AG09319 (cell line): Measurements from ENCODE around the gene PDZK1.

Source experiments
- DNase-seq: peaks from one replicate; pipeline ENCODE4 v3.0.0-alpha.2; 2010; ENCODE audit warnings: low read depth; ENCODE audit errors: extremely low read depth
- TF ChIP-seq, protein P1 (sequence below): IDR thresholded peaks from 2 replicates; pipeline ENCODE4 v1.5.1; 2011; ENCODE audit warnings: low read depth, mild to moderate bottlenecking, inconsistent platforms, low read length, moderate library complexity

Gene PDZK1

DNA sequence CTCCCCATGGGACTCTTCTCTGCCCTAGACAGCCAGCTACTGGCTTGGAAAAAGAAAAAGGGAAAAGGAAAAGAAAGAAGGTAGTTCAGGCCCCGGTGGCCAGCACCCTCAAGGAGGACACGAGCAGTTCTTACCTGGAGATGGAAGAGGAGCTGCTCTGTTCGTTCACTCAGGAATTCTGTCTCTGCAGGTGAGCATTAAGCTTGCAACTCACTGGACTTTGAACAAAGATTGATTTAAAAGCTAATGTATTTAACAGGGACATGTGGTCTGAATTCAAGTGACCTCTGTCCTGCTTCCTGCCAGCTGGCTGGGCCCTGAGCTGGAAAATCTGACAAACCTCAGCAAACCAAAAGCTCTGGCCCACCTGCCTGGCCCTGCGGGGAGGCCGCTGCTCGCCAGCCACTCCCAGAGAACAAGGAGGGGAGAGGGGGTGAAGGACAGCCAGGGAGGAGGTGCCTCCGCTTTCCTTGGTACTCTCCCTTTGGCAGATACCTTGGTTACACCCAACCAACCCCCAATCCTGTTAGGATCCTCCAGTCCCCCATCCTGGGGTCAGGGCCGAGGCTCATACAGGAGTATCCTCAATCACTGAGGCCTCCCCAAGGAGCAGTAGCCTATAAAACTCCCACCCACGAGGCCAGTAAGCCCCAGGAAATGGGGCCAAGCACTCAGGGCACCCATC is at the start of gene PDZK1:
PDZK1 (minus strand) TSS at position 186 of the 685 bp plus-strand sequence. CDS start 19,347 bp downstream, outside the sequence.
- DNase-seq, result no peak
- TF ChIP-seq, protein P1, sequence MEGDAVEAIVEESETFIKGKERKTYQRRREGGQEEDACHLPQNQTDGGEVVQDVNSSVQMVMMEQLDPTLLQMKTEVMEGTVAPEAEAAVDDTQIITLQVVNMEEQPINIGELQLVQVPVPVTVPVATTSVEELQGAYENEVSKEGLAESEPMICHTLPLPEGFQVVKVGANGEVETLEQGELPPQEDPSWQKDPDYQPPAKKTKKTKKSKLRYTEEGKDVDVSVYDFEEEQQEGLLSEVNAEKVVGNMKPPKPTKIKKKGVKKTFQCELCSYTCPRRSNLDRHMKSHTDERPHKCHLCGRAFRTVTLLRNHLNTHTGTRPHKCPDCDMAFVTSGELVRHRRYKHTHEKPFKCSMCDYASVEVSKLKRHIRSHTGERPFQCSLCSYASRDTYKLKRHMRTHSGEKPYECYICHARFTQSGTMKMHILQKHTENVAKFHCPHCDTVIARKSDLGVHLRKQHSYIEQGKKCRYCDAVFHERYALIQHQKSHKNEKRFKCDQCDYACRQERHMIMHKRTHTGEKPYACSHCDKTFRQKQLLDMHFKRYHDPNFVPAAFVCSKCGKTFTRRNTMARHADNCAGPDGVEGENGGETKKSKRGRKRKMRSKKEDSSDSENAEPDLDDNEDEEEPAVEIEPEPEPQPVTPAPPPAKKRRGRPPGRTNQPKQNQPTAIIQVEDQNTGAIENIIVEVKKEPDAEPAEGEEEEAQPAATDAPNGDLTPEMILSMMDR, result no peak

DNA sequence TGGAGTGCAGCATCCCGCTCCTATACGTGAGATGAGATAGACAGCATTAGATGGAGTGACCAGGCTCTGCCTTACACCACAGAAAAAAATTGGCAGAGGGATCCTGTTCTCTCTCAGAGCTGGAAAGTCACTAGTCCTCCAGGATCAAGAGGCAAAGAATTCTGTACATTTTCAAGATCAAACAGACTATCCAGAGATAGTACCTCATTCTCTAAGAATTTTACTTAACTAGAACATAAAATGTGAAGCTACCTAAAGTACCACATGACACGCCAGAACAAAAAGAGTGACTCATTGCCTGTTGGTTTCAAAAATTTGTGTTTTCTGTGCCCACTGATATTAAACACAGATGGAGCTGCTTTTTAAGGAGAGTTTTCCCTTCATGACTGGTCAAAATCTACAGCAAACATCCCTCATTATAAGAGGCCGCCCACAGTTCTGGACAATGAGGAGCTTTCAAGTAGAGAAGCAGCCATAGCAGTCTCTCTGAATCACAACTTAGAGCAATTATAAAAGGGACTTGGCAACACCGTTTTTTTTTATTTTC is 44.4 kb upstream of the PDZK1 start:
- peak; percentile 88 for DNase-seq
- TF ChIP-seq, protein P1, result no peak

DNA sequence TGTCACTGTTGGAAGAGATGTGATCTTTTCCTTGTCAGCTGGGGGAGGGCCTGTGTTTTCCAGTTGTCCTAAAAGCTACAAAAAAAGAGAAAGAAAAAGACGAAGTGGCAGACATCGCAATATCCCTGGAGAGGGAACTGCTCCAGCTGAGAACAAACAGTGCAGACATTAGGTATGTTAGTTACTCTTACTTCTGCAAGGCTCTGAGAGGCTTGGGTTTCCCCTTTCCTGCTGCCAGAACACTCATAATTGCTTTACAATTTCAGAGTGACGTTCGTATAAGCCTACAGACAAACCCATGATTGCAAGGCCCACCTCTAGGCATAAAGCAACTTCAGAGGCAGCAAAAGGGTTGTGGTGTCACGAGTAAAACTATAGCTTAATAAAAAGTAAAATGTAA is 43.3 kb upstream of the PDZK1 start:
- no peak for DNase-seq
- TF ChIP-seq, protein P1, result no peak

DNA sequence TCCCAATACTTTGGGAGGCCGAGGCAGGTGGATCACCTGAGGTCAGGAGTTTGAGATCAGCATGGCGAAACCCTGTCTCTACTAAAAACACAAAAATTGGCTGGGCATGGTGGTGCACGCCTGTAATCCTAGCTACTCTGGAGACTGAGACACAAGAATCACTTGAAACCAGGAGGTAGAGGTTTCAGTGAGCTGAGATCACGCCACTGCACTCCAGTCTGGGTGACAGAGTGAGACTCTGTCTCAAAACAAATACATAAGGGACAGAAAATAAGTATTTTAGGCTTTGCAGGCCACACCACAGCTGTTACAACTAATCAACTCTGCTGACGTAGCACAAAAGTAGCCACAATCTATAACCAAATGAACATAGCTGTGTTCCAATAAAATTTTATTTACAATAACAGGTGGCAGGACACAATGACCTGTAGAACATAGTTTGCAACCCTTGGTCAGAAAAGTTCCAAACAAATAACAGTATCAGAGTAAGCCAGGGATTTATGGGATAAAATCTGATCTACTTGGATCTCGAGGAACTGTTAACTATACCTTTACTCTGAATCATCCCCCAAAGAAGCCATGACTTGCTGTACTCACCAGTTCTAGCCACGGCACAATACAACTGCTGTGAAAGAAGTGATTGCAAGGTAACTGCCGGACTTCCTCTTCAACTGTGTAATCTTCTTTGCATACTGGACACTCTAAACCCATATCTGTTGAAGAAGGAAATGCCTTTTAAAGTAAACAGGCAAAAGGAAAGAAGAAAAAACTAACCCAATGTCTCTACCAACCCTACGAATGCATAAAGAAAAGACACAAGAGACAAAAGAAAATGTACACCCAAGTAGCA is 40.5 kb upstream of the PDZK1 start:
- DNase-seq, result no peak
- TF ChIP-seq, protein P1, result no peak

DNA sequence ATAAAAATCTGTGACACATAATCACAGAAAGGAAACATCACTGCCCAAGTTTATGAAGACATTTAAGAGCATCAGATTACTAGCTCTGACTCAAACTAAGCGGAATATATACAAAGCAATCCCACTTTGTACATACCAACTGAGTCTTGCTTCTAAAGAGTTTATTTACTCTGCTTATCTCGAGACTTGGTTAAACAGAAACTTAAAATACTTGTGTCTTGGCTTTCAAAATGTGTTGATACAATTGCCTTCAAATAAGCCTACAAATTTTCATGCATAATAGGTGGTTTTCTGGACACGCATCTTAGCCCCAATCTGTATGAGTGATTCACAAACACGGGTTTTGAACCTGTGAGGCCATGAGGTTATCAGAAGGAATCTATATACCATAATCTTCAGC is 33.1 kb upstream of the PDZK1 start:
- TF ChIP-seq, protein P1, result no peak
- DNase-seq, result peak; percentile 70

DNA sequence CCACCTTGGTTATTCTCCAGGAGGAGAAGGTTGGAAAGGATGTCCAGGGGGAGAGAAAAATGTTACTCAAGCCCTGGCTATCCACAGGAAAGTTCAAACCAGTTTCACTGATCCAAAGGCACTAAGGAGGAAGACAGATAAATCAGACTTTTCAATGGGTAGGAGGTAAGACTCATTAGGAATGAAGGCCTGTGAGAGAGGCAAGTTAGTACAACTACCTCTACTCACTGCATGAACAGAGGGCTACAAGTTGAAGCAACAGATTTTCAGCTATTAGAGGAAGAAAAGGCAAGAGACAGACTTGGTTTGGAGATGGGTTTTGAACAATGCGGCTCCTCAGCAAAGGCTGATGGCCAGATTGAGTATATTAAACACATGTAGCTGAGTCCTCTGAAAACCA is 29.0 kb upstream of the PDZK1 start:
- TF ChIP-seq, protein P1, result no peak
- no peak for DNase-seq

DNA sequence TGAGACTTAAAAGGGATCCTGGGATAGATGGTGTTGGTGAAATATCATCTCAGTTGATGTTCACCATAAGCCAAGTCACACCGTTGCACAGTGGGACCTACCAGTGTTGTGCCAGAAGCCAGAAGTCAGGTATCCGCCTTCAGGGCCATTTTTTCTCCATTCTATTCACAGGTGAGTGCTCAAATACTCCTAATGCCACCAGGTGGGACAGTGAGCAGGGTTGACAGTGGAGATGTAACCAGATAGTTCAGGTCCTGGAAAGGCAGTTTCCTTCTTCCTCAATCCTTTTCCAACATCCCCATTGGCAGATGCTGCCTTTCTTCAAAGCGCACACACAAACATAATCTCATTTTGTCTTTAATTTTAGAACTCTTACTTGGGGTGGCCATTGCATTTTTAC is 23.7 kb upstream of the PDZK1 start:
- TF ChIP-seq, protein P1, result no peak
- DNase-seq, result no peak
